Thyroid gland (tissue), 4 donors: Measurements from ENCODE around the gene UBE2L3.

Experiments used
- POLR2A ChIP-seq, 2 donors: fragments of 450-650 bp; IDR thresholded peaks; one replicate each; pipeline ENCODE4 v1.6.1; 2017; ENCODE audit warnings: antibody characterized with exemption in 2 of 2, mild to moderate bottlenecking in 2 of 2, moderate library complexity in 1 of 2
- TF ChIP-seq, protein P1 (sequence below), 6 experiments: fragments of 200-600 bp in 3 of 6; fragments of 450-650 bp in 3 of 6; sonication (generic) in 3 of 6; IDR thresholded peaks; one replicate each; pipeline ENCODE4 v1.5.1; 2016 to 2019; ENCODE audit warnings: antibody characterized with exemption in 6 of 6, mild to moderate bottlenecking in 2 of 6, inconsistent platforms in 1 of 6, moderate library complexity in 1 of 6

- TF ChIP-seq, protein P1, sequence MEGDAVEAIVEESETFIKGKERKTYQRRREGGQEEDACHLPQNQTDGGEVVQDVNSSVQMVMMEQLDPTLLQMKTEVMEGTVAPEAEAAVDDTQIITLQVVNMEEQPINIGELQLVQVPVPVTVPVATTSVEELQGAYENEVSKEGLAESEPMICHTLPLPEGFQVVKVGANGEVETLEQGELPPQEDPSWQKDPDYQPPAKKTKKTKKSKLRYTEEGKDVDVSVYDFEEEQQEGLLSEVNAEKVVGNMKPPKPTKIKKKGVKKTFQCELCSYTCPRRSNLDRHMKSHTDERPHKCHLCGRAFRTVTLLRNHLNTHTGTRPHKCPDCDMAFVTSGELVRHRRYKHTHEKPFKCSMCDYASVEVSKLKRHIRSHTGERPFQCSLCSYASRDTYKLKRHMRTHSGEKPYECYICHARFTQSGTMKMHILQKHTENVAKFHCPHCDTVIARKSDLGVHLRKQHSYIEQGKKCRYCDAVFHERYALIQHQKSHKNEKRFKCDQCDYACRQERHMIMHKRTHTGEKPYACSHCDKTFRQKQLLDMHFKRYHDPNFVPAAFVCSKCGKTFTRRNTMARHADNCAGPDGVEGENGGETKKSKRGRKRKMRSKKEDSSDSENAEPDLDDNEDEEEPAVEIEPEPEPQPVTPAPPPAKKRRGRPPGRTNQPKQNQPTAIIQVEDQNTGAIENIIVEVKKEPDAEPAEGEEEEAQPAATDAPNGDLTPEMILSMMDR (IDR thresholded peaks at IDR 0.05) = no peak
- no peak for TF ChIP-seq POLR2A (IDR thresholded peaks at IDR 0.05)
Measured at GRCh38 chr22:21599053-21599893, 31.8 kb downstream of the UBE2L3 start.
